Lower lobe of right lung (tissue), 2 donors: Measurements from ENCODE around the gene LAMA2. TPM values are rescaled to one million over a fixed set of nuclear protein-coding genes. Genes with fewer than 3 reads are reported as not detected.

Source experiments
- ATAC-seq, 2 donors: fragments of 200-7000 bp; cut with Tn5 transposase; one replicate each; pipeline ENCODE4 v1.9.1; 2020 to 2022; ENCODE audit warnings: mild to moderate bottlenecking in 2 of 2, moderate library complexity in 2 of 2
- DNase-seq: peaks from one replicate; pipeline ENCODE4 v3.0.0-alpha.2; 2020
- H3K27ac ChIP-seq: fragments of 200-600 bp; one replicate; pipeline ENCODE4 v1.8.0; 2022
- H3K27me3 ChIP-seq: fragments of 200-600 bp; one replicate; pipeline ENCODE4 v1.8.0; 2022; ENCODE audit warnings: low read depth
- H3K36me3 ChIP-seq: fragments of 200-600 bp; one replicate; pipeline ENCODE4 v1.8.0; 2022; ENCODE audit warnings: mild to moderate bottlenecking
- H3K4me1 ChIP-seq: fragments of 200-600 bp; one replicate; pipeline ENCODE4 v1.8.0; 2022
- H3K4me3 ChIP-seq: fragments of 200-600 bp; one replicate; pipeline ENCODE4 v1.8.0; 2022; ENCODE audit warnings: mild to moderate bottlenecking
- H3K9me3 ChIP-seq: fragments of 200-600 bp; one replicate; pipeline ENCODE4 v1.8.0; 2022
- CTCF ChIP-seq: fragments of 200-600 bp; IDR thresholded peaks from one replicate; pipeline ENCODE4 v1.8.0; 2022; ENCODE audit warnings: antibody characterized with exemption, mild to moderate bottlenecking
- intact Hi-C: fragments of 100-400 bp; cut with DNase I; formaldehyde crosslinking; loops from one replicate; pipeline ENCODE4 v1.11.0; 2022
- total RNA-seq: library from RNA; stranded (reverse); fragmentation: NEBNext Ultra II Directional; extraction: Animal tissue kit (Norgen Biotek cat#: 25700); gene quantifications from one replicate; pipeline ENCODE4 v1.2.1, GENCODE V29; 2021
- donor health status: DM: no; HTN: yes; CAD: no; lungs with severe emphysema.

Gene LAMA2
- total RNA-seq, 1 donor from 2014 or later = 49.6 TPM

GRCh38 chr6:129130106-129130505 lies 247.2 kb downstream of the LAMA2 start:
- no peaks in the 10 kb centered on the region for H3K27me3 ChIP-seq
- intact Hi-C loops = no loop called here
- peak overlapping the region; percentile 12 for H3K27ac ChIP-seq
- H3K36me3 ChIP-seq = no peaks in the 10 kb centered on the region
- no peak for TF ChIP-seq CTCF
- no peaks in the 10 kb centered on the region for H3K9me3 ChIP-seq
- peaks cover 7% of the 10 kb centered on the region for H3K4me1 ChIP-seq
- ATAC-seq (no peak), DNase-seq (no peak)
- no peak overlapping the region for H3K4me3 ChIP-seq

GRCh38 chr6:129130959-129131681 lies 248.2 kb downstream of the LAMA2 start:
- TF ChIP-seq CTCF = no peak
- Histone ChIP-seq H3K9me3 (no peaks in the 10 kb centered on the region), H3K27me3 (no peaks in the 10 kb centered on the region), H3K36me3 (no peaks in the 10 kb centered on the region), H3K4me1 (peaks cover 7% of the 10 kb centered on the region), H3K4me3 (no peak overlapping the region), H3K27ac (peak overlapping the region; percentile 50)
- ATAC-seq (peak; percentile 33 to 69), DNase-seq (no peak)
- intact Hi-C loops = no loop called here

- Histone ChIP-seq H3K27me3 (no peaks in the 10 kb centered on the region), H3K27ac (peak overlapping the region; percentile 66), H3K36me3 (no peaks in the 10 kb centered on the region), H3K9me3 (no peaks in the 10 kb centered on the region), H3K4me3 (no peak overlapping the region), H3K4me1 (peaks cover 14% of the 10 kb centered on the region)
- no peak for DNase-seq
- peak; percentile 43 for ATAC-seq
- intact Hi-C loops = no loop called here
- no peak for TF ChIP-seq CTCF
These were observed 250.8 kb downstream of the LAMA2 start for GRCh38 chr6:129133770-129134192.

DNA sequence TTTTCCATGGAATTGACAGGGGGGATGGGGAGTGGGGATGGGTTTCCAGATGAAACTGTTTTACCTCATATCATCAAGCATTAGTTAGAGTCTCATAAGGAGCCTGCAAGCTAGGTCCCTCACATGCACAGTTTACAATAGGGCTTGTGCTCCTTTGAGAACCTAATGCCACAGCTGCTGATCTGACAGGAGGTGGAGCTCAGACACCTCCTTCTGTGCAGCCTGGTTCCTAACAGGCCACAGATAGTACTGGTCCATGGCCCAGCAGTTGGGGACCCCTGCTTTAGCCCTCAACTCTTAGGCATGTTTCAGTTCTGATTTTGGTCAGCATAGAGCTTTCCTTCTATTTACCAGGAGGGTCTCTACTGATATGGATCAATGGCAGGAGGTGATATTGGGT lies 251.6 kb downstream of the LAMA2 start:
- ATAC-seq (peak in 1 of 2 donors; percentile 21), DNase-seq (no peak)
- no peak for TF ChIP-seq CTCF
- Histone ChIP-seq H3K27me3 (no peaks in the 10 kb centered on the region), H3K4me1 (peaks cover 19% of the 10 kb centered on the region), H3K9me3 (no peaks in the 10 kb centered on the region), H3K27ac (peak overlapping the region; percentile 66), H3K36me3 (no peaks in the 10 kb centered on the region), H3K4me3 (no peak overlapping the region)
- intact Hi-C loops = no loop called here

DNA sequence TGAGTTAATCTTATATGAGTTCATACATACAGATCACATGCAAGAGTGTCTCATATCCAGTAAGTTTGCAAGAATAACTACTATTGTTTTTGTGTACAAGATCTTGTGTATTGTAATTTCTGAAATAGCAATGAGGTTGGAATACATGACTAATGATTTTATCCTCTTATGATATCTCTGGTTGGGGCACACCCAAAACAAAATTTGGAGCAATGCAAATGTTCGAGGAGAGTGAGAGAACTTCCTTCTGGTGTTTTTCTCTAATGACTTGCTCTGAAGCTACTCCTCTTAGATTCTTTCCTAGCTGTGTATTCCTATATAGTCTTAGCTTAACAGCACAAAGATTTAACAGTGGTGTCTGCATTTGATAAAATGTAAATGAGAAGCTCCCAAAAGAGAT lies 252.5 kb downstream of the LAMA2 start:
- no peak for TF ChIP-seq CTCF
- peaks cover 19% of the 10 kb centered on the region for H3K4me1 ChIP-seq
- H3K4me3 ChIP-seq = no peak overlapping the region
- H3K27me3 ChIP-seq = no peaks in the 10 kb centered on the region
- peak overlapping the region; percentile 66 for H3K27ac ChIP-seq
- no peaks in the 10 kb centered on the region for H3K9me3 ChIP-seq
- no peak for DNase-seq
- intact Hi-C loops = no loop called here
- ATAC-seq = no peak
- H3K36me3 ChIP-seq = no peaks in the 10 kb centered on the region
